SW480 (cell line): ENCODE measurements around the gene MAPK8.
A peak's percentile ranks its signal among the peaks of the same experiment; 100 is the strongest.
"Not testable (repeated sequence)": the region's sequence is repeated elsewhere in the genome, so short reads cannot be mapped to it uniquely, and the experiment has no call there.

Experiments
- DNase-seq: peaks from one replicate; pipeline ENCODE4 v3.0.0-alpha.2; 2016; ENCODE audit warnings: low spot score

The MAPK8 gene

GRCh38 chr10:48336978-48337599, 30.6 kb downstream of the MAPK8 start:
- no peak for DNase-seq

GRCh38 chr10:48340734-48341133, 34.3 kb downstream of the MAPK8 start:
- no peak for DNase-seq

DNA sequence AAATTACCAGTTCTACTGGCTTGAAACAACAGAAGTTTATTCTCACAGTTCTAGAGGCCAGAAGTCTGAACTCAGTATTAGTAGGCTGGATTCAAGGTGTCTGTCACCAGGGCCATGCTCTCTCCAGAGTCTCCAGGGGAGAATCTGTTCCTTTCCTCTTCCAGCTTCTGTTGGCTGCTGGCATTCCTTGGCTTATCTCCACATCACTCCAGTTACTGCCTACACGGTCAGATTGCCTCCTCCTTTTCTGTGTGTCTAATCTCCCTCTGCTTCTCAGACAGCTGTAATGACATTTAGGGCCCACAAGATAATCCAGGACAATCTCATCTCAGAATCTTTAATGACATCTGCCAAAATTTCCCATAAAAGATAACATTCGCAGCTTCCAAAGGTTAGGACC, 36.6 kb downstream of the MAPK8 start:
- DNase-seq, result no peak

DNA sequence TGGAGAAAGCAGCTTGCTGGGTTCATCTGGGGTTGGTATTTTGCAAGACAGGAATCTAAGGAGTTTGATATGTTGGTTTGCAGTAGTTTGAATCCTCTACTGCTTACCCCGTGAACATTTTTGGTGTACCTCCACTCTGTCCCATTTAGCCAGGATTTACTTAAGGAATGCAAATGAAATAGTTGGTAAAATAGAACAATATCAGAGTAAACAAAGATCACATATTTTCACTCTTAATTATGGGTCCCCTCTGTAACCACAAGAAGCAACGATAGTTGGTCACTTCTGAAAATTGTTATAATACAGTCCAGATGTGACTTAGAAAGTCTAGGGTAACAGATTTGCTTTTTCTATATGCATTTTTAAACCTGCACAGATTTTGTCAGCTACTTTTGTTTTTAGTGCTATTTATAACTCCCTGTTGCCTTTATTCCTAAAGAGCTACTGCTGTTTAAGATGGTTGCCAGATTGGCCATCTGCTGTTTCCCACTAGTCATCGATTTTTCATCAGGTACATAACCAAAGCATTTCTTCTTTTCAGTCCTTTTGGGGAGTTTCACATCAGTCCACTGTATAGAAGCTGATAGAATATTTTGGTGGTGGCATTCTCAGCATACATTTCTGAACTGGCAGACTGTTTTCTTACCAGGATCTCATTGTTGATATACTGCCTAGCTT, 37.6 kb downstream of the MAPK8 start:
- DNase-seq, result no peak

DNA sequence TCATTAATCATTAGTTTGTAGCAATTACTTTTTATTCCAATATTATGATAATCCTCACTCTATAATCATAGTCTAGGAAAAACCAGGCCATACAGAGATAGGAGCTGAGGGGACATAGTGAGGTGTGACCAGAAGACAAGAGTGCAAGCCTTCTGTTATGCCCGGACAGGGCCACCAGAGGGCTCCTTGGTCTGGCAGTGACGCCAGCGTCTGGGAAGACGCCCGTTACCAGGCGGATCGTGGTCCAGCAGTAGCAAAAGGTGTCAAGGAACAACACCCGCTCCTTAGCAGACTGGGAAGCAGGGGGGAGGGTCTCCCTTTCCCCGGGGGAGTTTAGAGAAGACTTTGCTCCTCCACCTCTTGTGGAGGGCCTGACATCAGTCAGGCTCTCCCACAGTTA, 39.8 kb downstream of the MAPK8 start:
- not testable (repeated sequence) for DNase-seq

- not testable (repeated sequence) for DNase-seq
Observed at GRCh38 chr10:48347539-48347938, 41.1 kb downstream of the MAPK8 start.

DNA sequence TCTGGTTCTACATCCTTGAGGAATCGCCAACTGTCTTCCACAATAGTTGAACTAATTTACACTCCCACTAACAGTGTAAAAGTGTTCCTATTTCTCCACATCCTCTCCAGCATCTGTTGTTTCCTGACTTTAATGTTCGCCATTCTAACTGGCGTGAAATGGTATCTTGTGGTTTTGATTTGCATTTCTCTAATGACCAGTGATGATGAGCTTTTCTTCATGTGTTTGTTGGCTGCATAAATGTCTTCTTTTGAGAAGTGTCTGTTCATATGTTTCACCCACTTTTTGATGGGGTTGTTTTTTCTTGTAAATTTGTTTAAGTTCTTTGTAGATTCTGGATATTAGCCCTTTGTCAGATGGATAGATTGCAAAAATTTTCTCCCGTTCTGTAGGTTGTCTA, 41.5 kb downstream of the MAPK8 start:
- DNase-seq, result not testable (repeated sequence)

DNA sequence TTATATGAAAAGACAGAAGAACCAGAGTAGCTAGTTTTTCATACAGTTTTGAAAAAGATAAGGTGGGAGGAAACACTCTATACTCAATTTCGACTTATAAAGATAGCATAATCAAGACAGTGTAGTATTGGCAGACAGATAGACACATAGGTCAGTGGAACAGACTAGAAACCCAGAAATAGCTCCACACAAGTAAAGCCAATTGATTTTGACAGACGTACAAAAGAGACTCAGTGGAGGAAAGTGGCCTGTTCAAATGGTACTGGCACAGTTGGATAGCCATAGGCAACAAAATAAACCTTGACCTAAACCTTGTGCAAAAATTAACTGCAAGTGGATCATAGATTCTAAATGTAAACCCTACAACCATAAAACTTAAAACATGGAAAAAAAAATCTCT, 46.8 kb downstream of the MAPK8 start:
- no peak for DNase-seq

DNA sequence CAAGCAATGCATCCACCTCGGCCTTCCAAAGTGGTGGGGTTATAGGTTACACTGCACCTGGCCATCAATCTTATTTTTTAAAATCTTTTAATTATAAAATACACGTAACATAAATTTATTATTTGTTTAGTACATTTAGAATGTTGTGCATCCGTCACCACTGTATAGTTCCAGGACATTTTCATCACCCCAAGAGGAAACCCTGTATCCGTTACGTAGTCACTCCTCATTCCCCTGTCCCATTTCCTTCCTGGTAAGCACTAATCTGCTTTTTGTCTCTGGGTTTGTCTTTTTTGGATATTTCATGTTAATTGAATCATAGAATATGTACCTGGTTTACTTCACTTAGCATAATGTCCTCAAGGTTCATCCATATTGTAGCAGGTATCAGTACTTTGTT, 51.2 kb downstream of the MAPK8 start:
- no peak for DNase-seq

DNA sequence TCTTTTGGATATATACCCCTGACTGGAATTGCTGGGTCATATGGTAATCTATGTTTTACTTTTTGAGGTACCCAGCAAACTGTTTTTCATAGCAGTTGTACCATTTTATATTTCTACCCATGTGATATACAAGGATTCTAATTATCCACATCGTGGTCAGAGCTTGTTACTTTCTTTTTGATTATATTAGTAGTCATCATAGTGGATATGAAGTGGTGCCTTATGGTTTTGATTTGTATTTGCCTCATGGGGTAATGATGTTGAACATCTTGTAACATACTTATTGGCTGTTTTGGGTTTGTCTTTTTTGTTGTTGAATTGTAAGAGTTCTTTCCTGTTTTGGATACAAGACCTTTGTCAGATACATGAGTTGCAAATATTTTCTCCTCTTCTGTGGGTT, 51.7 kb downstream of the MAPK8 start:
- no peak for DNase-seq

DNA sequence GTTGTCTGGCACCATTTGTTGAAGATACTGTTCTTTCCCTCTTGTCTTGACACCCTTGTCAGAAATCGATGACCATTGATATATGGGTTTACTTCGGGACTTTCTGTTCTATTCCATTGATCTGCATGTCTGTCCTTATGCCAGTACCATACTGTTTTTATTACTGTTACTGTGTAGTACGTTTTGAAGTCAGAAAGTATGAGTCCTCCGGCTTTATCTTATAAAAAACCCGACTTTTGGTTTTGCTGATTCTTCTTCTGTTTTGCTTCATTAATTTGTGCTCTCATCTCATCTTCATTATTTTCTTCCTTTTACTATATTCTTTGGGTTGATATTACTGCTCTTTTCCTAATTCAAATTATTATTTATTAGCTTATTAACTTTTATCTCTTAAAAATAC, 52.4 kb downstream of the MAPK8 start:
- no peak for DNase-seq

- DNase-seq, result no peak
Observed at GRCh38 chr10:48361176-48361575, 54.7 kb downstream of the MAPK8 start.

DNA sequence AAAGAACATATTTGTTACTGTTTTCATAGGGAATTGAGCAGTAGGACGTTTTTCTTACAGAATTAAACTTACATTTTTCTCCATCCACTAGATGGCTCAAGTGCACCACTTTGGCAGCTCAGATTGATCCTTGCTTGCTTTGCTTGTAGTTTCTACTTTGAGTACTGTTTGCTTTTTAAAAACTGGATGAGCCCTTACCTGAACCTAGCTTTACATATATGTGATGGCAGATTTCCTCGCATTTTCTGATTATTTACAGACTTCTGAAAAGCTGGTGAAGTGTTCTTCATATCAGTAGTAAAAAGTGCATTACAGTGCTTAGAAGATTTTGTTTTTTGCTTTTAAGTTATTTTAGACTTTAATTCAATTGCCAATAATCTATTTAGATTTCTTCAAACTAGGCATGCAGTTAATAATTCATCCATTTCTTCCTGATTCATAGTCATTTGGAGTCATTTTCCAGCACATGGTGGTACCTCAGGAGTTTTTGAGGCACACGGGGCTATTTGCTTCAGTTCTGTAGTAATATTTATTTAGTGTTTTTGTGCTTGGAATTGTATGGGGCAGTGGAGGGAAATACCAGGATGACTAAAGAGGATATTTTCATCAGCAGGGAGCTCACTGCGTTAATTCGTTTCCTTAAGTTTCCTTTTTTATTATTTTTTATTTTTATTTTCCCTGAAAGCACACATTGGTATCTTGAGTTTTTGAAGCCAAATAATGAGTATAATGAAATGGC, 57.3 kb downstream of the MAPK8 start:
- peak; percentile 52 for DNase-seq

GRCh38 chr10:48364659-48365405, 58.4 kb downstream of the MAPK8 start:
- no peak for DNase-seq

DNA sequence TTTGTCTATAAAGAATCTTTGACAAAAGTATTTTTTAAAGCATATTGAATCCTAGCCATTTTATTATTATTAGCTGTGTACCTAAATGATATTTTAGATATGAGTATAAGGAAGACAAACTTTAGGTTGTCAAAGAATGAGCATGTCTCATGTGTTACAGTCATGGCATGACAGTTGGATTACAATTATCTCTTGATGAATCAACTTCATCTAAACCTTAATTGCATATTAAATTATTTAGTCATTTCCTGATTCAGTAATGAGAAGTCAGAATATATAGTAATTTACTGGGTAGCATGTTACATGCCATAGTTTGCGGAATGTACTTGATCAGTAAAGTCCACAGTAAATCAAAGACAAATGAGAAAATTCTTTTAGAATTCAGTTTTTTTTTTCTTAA, 59.2 kb downstream of the MAPK8 start:
- DNase-seq, result no peak

GRCh38 chr10:48366261-48366660, 59.8 kb downstream of the MAPK8 start:
- DNase-seq, result no peak

GRCh38 chr10:48369501-48369900, 63.0 kb downstream of the MAPK8 start:
- DNase-seq, result no peak

GRCh38 chr10:48377751-48378530, 71.5 kb downstream of the MAPK8 start:
- DNase-seq, result no peak

DNA sequence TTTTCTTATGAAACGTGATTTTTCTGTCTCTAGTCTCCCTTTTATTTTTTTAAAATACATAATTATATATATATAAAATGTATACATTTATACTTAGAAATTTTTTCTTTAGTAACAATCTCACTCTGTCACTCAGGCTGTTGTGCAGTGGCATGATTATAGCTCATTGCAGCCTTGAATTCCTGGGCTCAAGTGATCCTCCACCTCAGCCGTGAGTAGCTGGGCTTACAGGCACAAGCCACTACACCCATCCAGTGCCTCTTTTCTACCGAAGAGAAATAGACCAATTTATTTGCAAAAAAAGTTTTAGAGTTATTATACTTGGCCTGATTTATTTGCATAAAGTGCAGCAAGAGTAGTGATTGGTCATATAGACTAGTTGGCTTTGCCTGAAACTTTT, 72.2 kb downstream of the MAPK8 start:
- no peak for DNase-seq

DNA sequence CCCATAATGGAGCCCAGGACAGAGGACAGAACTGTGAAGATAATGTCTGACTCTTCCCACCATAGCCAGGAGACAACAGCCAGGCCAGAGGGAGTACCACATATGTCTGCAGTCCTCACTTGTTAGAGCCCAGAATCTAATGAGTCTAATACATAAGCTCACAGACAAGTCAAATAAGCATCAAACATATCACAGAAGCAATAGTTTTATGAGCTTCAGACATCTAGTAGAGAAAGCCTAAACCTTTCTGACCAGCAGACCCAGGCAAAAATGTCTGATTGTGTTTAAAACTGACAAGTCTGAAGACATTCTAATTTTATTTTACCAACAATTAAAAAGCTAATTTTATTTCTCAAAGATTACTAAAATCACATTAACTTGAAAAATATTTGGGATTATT, 75.5 kb downstream of the MAPK8 start:
- no peak for DNase-seq

DNA sequence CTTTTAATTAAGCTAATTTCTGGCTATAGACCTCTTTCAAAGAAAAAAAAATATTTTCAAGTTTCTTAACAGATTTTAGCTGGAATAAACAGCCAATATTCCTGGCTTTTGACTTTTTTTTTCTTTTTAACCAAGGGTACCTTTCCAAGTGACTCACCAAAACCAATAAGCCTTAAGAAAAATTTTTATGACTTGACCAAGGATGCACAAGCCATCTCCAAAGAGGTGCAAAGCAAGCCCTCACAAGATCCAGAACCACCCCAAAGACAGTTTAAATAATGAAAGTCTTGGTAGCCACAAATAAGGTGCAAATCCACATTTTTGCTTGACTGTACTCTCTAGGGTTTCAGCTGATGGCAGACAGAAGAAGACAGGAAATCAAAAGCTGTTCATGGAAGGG, 76.5 kb downstream of the MAPK8 start:
- DNase-seq, result no peak

- no peak for DNase-seq
Observed at GRCh38 chr10:48383393-48383792, 76.9 kb downstream of the MAPK8 start.
